Pancreas (tissue), 10 donors: ENCODE results near the gene GPR25. TPM values are rescaled to one million over a fixed set of nuclear protein-coding genes. Genes with fewer than 3 reads are reported as not detected.

Experiments
- ATAC-seq, 4 donors: fragments of 200-7000 bp; cut with Tn5 transposase; one replicate each; pipeline versions ENCODE4 v1.8.0 to v1.9.1; 2020; ENCODE audit warnings: mild to moderate bottlenecking in 4 of 4, moderate library complexity in 4 of 4
- DNase-seq, 6 donors: peaks; one replicate each; pipeline ENCODE4 v3.0.0-alpha.2; 2020
- FAIRE-seq: peaks from 2 replicates; lab custom pipeline; 2012; peaks lifted over from hg19 to GRCh38; lab: Jason Lieb, UNC
- H3K27ac ChIP-seq, 4 donors: fragments of 200-600 bp; sonication (generic); 1 replicate in 3 of 4; 2 replicates in 1 of 4; pipeline versions ENCODE4 v1.5.0 to v1.8.0; 2020
- H3K27me3 ChIP-seq, 4 donors: fragments of 200-600 bp; one replicate each; pipeline ENCODE4 v1.8.0; 2021
- H3K36me3 ChIP-seq, 3 donors: fragments of 200-600 bp; sonication (generic) in 1 of 3; one replicate each; pipeline versions ENCODE4 v1.5.0 to v1.8.0; 2020 to 2021
- H3K4me1 ChIP-seq, 3 donors: fragments of 200-600 bp; one replicate each; pipeline ENCODE4 v1.8.0; 2021
- H3K4me3 ChIP-seq, 4 donors: fragments of 200-600 bp; sonication (generic) in 2 of 4; one replicate each; pipeline versions ENCODE4 v1.5.0 to v1.8.0; 2020 to 2021
- H3K9me3 ChIP-seq, 4 donors: fragments of 200-600 bp; one replicate each; pipeline ENCODE4 v1.8.0; 2021
- WGBS, 2 donors: extraction: QIAGEN DNeasy Blood & Tissue Kit; methylation state at CpG; one replicate each; pipeline ENCODE4 v1.1.7; 2013; 5-methylcytosine and 5-hydroxymethylcytosine counted together
- intact Hi-C, 3 donors: fragments of 100-400 bp; cut with DNase I; formaldehyde crosslinking; loops; one replicate each; pipeline versions ENCODE4 v1.11.1 to v1.14.2; 2022
- polyA plus RNA-seq, 2 donors: library from polyadenylated mRNA; stranded (reverse); fragments of 200-250 nt; gene quantifications; one replicate each; pipeline ENCODE4 v1.2.3, GENCODE V29; 2013
- total RNA-seq, 6 donors: library from RNA; stranded (reverse); fragmentation: NEBNext Ultra II Directional in 4 of 6; extraction: Animal tissue kit (Norgen Biotek cat#: 25700) in 4 of 6; gene quantifications; one replicate each; pipeline versions ENCODE4 v1.2.1 to v1.2.4, GENCODE V29; 2021 to 2023
- TF ChIP-seq, protein P1 (sequence below), 4 donors: fragments of 200-600 bp; sonication (generic) in 3 of 4; IDR thresholded peaks; one replicate each; pipeline versions ENCODE4 v1.5.0 to v1.8.0; 2021; ENCODE audit warnings: antibody characterized with exemption in 4 of 4
- donor health status: healthy with polysubstance abuse.
- donor health status: DM: no; HTN: no; CAD: no; lungs with moderate emphysema.
- donor health status: DM: no; HTN: no; CAD: no.
- donor health status: control.
- donor health status: control.
- donor health status: Bipolar disorder and iron deficiency.
- donor health status: DM: yes; HTN: yes; CAD: no.
- donor health status: DM: no; HTN: no; CAD: no.
- donor health status: DM: no; HTN: no; CAD: no.
- donor health status: DM: yes; HTN: yes; CAD: no.

Gene GPR25
- total and polyA plus RNA-seq, 8 donors, result 0.31 TPM; not detected in 7

GRCh38 chr1:200895443-200895789, 22.6 kb downstream of the GPR25 start:
- peak in 3 of 4 donors; percentile 6 to 29 (median 17) for ATAC-seq
- Histone ChIP-seq H3K27ac (peak overlapping the region; percentile 60 to 90 (median 88)), H3K4me3 (peak overlapping the region in 3 of 4 donors; percentile 15 to 58 (median 46)), H3K27me3 (no peaks in the 10 kb centered on the region), H3K9me3 (no peaks in the 10 kb centered on the region), H3K4me1 (peaks cover 0 to 4% (median 4%) of the 10 kb centered on the region in 3 donors), H3K36me3 (peaks cover 0 to 12% (median 0%) of the 10 kb centered on the region in 3 donors)
- WGBS, 2 donors, result 39 to 67% methylated on average over 8 of the region's 8 CpGs
- TF ChIP-seq, protein P1, sequence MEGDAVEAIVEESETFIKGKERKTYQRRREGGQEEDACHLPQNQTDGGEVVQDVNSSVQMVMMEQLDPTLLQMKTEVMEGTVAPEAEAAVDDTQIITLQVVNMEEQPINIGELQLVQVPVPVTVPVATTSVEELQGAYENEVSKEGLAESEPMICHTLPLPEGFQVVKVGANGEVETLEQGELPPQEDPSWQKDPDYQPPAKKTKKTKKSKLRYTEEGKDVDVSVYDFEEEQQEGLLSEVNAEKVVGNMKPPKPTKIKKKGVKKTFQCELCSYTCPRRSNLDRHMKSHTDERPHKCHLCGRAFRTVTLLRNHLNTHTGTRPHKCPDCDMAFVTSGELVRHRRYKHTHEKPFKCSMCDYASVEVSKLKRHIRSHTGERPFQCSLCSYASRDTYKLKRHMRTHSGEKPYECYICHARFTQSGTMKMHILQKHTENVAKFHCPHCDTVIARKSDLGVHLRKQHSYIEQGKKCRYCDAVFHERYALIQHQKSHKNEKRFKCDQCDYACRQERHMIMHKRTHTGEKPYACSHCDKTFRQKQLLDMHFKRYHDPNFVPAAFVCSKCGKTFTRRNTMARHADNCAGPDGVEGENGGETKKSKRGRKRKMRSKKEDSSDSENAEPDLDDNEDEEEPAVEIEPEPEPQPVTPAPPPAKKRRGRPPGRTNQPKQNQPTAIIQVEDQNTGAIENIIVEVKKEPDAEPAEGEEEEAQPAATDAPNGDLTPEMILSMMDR (IDR thresholded peaks at IDR 0.05), result no peak
- intact Hi-C loops, result loop anchor here in 1 of 3 donors (10.0 kb wide), 1 partner anchor 149 kb away; no protein-coding TSS in a partner anchor
- DNase-seq, result peak in 1 of 6 donors; percentile 31
- FAIRE-seq, result no peak

GRCh38 chr1:200895801-200896530, 23.2 kb downstream of the GPR25 start:
- peak overlapping the region; percentile 60 to 90 (median 88) for H3K27ac ChIP-seq

DNA sequence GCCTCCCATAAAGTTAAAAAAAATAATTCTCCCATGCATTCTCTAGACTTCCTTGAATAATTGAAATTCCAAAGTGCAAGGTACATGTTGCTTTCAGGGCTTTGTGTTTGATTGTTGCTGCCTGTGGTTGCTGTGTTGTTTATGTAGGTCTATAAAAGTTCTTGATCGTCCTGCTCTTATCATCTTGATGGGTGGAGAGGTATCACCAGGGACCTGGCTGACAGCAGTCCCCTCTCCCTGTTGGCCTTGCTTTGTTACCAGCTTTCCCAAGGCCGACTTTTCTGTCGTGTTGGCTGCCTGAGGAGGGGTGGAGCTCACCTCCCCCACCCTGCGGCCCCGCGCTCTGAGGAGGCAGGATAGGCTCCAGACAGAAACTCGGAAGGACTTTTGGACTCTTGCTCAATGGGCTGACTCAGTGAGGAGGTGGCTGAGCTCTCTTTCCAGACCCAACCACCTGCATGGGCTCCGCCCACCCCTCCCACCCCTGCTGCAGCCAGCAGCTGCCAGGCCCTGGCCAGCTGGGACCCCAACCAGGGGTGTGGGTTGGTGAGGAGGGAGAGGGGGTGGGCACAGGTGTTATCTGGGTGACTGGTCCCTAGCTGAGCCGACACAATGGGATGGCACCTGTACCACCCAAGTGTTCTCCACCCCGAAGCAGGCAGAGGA, 23.9 kb downstream of the GPR25 start:
- Histone ChIP-seq H3K36me3 (peaks cover 0 to 23% (median 0%) of the 10 kb centered on the region in 3 donors), H3K9me3 (no peaks in the 10 kb centered on the region), H3K27me3 (no peaks in the 10 kb centered on the region), H3K4me1 (peaks cover 0 to 4% (median 4%) of the 10 kb centered on the region in 3 donors), H3K27ac (peak overlapping the region; percentile 60 to 90 (median 88)), H3K4me3 (peak overlapping the region in 2 of 4 donors; percentile 46 to 58)
- ATAC-seq (peak; percentile 80 to 88 (median 86)), DNase-seq (peak; percentile 81 to 91 (median 87)), FAIRE-seq (peak; percentile 29)
- TF ChIP-seq, protein P1 (IDR thresholded peaks at IDR 0.05), result no peak
- intact Hi-C loops, result loop anchor here in 1 of 3 donors (10.0 kb wide), 1 partner anchor 148 kb away; no protein-coding TSS in a partner anchor
- WGBS, 2 donors, result 23 to 25% methylated on average over 7 to 10 of the region's 10 CpGs

More at GRCh38 chr1:200895801-200896530, 23.2 kb downstream of the GPR25 start:
- ATAC-seq (peak; percentile 33 to 49 (median 40)), FAIRE-seq (no peak), DNase-seq (peak in 1 of 6 donors; percentile 19)
- peak overlapping the region in 3 of 4 donors; percentile 15 to 58 (median 46) for H3K4me3 ChIP-seq
- peaks cover 0 to 4% (median 4%) of the 10 kb centered on the region in 3 donors for H3K4me1 ChIP-seq
- TF ChIP-seq, protein P1 (IDR thresholded peaks at IDR 0.05), result no peak
- H3K36me3 ChIP-seq, result peaks cover 0 to 18% (median 0%) of the 10 kb centered on the region in 3 donors
- no peaks in the 10 kb centered on the region for H3K9me3 ChIP-seq
- intact Hi-C loops, result loop anchor here in 1 of 3 donors (10.0 kb wide), 1 partner anchor 149 kb away; no protein-coding TSS in a partner anchor
- 26 to 53% methylated on average over 9 of the region's 9 CpGs for WGBS, 2 donors
- H3K27me3 ChIP-seq, result no peaks in the 10 kb centered on the region

DNA sequence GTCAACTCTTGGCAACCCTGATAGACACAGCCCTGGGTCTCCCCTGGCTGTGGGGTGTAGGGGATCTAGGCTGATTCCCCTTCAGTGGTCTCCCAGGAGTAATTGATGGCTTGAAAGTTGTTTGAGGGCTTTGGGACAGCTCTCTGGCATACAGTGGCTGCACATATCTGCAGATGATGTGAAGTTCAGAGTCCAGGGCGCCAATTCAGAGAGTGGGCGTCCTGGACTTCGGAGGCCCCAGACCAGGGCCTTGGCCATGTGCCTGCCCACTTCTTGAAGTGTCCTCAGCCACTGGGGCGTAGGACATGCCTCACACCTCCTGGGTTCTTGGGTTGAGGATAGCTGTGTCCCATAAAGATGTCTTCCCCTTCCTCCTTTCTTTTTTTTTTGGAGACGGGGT, 24.5 kb downstream of the GPR25 start:
- no peaks in the 10 kb centered on the region for H3K9me3 ChIP-seq
- 56 to 65% methylated on average over 5 of the region's 5 CpGs for WGBS, 2 donors
- H3K4me1 ChIP-seq, result peaks cover 0 to 4% (median 4%) of the 10 kb centered on the region in 3 donors
- DNase-seq (no peak), FAIRE-seq (no peak), ATAC-seq (no peak)
- TF ChIP-seq, protein P1 (IDR thresholded peaks at IDR 0.05), result no peak
- H3K36me3 ChIP-seq, result peaks cover 0 to 29% (median 0%) of the 10 kb centered on the region in 3 donors
- no peaks in the 10 kb centered on the region for H3K27me3 ChIP-seq
- H3K27ac ChIP-seq, result peak overlapping the region; percentile 60 to 90 (median 88)
- H3K4me3 ChIP-seq, result peak overlapping the region in 2 of 4 donors; percentile 12 to 58
- intact Hi-C loops, result loop anchor here in 1 of 3 donors (10.0 kb wide), 1 partner anchor 148 kb away; no protein-coding TSS in a partner anchor
